ENCODE data around the gene SIAH1. TPM values are rescaled to one million over a fixed set of nuclear protein-coding genes. Genes with fewer than 3 reads are reported as not detected.

SIAH1 gene
- total and polyA plus RNA-seq, 9 donors, result 24.3 to 36.4 (median 27.3) TPM

- no peaks in the 10 kb centered on the region for H3K36me3 ChIP-seq
- intact Hi-C loops (cut with DNase I), result no loop called here
- DNase-seq, result no peak
- no peak overlapping the region for H3K27ac ChIP-seq
- no peaks in the 10 kb centered on the region for H3K4me1 ChIP-seq (ENCODE audit: insufficient read depth)
- no peaks in the 10 kb centered on the region for H3K9me3 ChIP-seq
- no peak overlapping the region for H3K4me3 ChIP-seq
- no peaks in the 10 kb centered on the region for H3K27me3 ChIP-seq
- TF ChIP-seq, protein P1, sequence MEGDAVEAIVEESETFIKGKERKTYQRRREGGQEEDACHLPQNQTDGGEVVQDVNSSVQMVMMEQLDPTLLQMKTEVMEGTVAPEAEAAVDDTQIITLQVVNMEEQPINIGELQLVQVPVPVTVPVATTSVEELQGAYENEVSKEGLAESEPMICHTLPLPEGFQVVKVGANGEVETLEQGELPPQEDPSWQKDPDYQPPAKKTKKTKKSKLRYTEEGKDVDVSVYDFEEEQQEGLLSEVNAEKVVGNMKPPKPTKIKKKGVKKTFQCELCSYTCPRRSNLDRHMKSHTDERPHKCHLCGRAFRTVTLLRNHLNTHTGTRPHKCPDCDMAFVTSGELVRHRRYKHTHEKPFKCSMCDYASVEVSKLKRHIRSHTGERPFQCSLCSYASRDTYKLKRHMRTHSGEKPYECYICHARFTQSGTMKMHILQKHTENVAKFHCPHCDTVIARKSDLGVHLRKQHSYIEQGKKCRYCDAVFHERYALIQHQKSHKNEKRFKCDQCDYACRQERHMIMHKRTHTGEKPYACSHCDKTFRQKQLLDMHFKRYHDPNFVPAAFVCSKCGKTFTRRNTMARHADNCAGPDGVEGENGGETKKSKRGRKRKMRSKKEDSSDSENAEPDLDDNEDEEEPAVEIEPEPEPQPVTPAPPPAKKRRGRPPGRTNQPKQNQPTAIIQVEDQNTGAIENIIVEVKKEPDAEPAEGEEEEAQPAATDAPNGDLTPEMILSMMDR (IDR thresholded peaks at IDR 0.05), result no peak
- TF ChIP-seq POLR2A (IDR thresholded peaks at IDR 0.05), result no peak
- TF ChIP-seq EP300 (IDR thresholded peaks at IDR 0.05), result no peak
- 89% methylated on average over 3 of the region's 3 CpGs for WGBS, 3 donors
Observed at GRCh38 chr16:48395375-48395774, 10.2 kb upstream of the SIAH1 start.

- no peak for DNase-seq
- no peaks in the 10 kb centered on the region for H3K36me3 ChIP-seq
- H3K4me1 ChIP-seq (ENCODE audit: insufficient read depth), result no peaks in the 10 kb centered on the region
- no peaks in the 10 kb centered on the region for H3K9me3 ChIP-seq
- no peak overlapping the region for H3K27ac ChIP-seq
- H3K4me3 ChIP-seq, result no peak overlapping the region
- no peaks in the 10 kb centered on the region for H3K27me3 ChIP-seq
- intact Hi-C loops (cut with DNase I), result no loop called here
- WGBS, 3 donors, result 88 to 96% (median 90%) methylated on average over 6 of the region's 6 CpGs
- TF ChIP-seq EP300 (IDR thresholded peaks at IDR 0.05) (no peak), POLR2A (IDR thresholded peaks at IDR 0.05) (no peak)
- TF ChIP-seq, protein P1 (IDR thresholded peaks at IDR 0.05), result no peak
Observed at GRCh38 chr16:48394355-48394703, 9.1 kb upstream of the SIAH1 start.

- TF ChIP-seq EP300 (IDR thresholded peaks at IDR 0.05) (no peak), POLR2A (IDR thresholded peaks at IDR 0.05) (no peak)
- H3K27me3 ChIP-seq, result no peaks in the 10 kb centered on the region
- no peaks in the 10 kb centered on the region for H3K9me3 ChIP-seq
- no peak overlapping the region for H3K27ac ChIP-seq
- H3K36me3 ChIP-seq, result no peaks in the 10 kb centered on the region
- intact Hi-C loops (cut with DNase I), result no loop called here
- no peak overlapping the region for H3K4me3 ChIP-seq
- 72 to 79% (median 73%) methylated on average over 11 of the region's 11 CpGs for WGBS, 3 donors
- peak in 1 of 5 donors; percentile 50 for DNase-seq
- H3K4me1 ChIP-seq (ENCODE audit: insufficient read depth), result no peaks in the 10 kb centered on the region
Observed at GRCh38 chr16:48393485-48394354, 8.5 kb upstream of the SIAH1 start.

DNA sequence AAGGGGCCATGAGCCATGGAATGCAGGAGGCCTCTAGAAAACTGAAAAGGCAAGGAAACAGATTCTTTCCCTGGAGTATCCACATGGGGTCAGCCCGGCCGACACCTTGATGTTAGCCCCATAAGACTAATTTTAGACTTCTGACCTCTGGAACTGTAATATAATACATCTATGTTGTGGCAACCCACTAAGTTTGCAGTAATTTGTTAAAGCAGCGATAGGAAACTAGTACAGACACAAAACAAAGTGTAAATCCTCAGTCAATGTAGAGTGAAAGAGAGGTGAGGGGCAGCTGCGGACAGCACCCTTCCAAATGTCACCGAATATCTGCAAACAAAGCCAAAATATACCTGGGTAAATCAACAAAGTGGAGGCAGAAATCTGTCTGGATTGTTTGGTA, 7.2 kb upstream of the SIAH1 start:
- no peak overlapping the region for H3K27ac ChIP-seq
- no peaks in the 10 kb centered on the region for H3K27me3 ChIP-seq
- no peaks in the 10 kb centered on the region for H3K36me3 ChIP-seq
- no peak for DNase-seq
- TF ChIP-seq EP300 (IDR thresholded peaks at IDR 0.05), result no peak
- TF ChIP-seq, protein P1 (IDR thresholded peaks at IDR 0.05), result no peak
- H3K4me1 ChIP-seq (ENCODE audit: insufficient read depth), result no peaks in the 10 kb centered on the region
- no peaks in the 10 kb centered on the region for H3K9me3 ChIP-seq
- H3K4me3 ChIP-seq, result no peak overlapping the region
- WGBS, 3 donors, result 90 to 96% (median 94%) methylated on average over 5 of the region's 5 CpGs
- intact Hi-C loops (cut with DNase I), result no loop called here
